Stimulated activated CD4-positive, alpha-beta T cell treated with anti-CD3 and anti-CD28 coated beads, Interleukin-1b, Interleukin-23, amount 100 ng/mL, for 48 hours (primary cell): ENCODE measurements around the gene ZNF581.
A peak's percentile ranks its signal among the peaks of the same experiment; 100 is the strongest.

Experiments used
- DNase-seq: peaks from one replicate; pipeline ENCODE4 v3.0.0-alpha.2; 2020

ZNF581 gene

DNA sequence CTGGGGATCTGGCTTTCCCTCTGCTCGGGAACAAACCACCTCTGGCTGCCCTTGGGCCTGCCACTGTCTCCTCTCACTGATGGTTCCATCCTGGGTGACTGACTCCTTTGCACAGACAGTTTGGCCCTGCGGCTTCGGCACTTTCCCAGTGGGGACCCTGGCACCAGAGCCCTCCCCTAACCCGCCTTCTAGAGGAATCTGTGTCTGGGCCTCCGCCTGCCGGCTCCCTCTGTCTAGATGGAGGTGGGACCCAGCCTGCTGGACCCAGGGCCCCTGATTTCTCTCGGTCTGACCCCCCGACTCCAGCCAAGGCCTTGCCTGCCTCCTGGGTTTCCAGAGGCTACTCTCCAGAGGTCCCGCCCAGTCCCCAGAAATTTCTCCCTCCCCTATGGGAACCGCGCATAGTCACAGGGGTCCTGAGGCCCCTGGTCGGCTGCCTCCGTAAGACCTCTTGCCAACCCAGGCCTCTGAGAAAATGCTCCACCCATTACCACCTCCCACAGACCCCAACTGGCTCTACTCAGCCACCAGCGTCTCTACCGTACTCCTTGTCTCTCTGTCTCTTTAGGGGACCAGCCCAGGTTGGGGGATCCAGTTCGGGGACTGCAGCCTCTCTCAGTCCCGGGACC, 7.3 kb downstream of the ZNF581 start:
- no peak for DNase-seq

DNA sequence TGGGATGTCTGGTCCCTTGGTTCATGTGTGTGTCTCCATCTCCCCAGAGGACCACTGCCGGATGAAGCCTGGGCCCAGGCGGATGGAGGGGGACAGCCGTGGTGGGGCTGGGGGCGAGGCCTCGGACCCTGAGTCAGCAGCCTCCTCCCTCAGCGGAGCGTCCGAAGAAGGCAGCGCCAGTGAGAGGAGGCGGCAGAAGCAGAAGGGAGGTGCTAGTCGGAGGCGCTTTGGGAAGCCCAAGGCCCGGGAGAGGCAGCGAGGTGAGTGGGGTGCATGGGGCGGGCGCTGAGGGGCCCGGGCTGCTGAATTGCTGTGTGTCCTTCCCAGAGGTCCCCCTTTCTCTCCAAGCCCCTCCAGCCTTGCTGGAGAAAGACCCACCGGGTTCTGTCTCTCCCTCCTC, 7.8 kb downstream of the ZNF581 start:
- DNase-seq = no peak

DNA sequence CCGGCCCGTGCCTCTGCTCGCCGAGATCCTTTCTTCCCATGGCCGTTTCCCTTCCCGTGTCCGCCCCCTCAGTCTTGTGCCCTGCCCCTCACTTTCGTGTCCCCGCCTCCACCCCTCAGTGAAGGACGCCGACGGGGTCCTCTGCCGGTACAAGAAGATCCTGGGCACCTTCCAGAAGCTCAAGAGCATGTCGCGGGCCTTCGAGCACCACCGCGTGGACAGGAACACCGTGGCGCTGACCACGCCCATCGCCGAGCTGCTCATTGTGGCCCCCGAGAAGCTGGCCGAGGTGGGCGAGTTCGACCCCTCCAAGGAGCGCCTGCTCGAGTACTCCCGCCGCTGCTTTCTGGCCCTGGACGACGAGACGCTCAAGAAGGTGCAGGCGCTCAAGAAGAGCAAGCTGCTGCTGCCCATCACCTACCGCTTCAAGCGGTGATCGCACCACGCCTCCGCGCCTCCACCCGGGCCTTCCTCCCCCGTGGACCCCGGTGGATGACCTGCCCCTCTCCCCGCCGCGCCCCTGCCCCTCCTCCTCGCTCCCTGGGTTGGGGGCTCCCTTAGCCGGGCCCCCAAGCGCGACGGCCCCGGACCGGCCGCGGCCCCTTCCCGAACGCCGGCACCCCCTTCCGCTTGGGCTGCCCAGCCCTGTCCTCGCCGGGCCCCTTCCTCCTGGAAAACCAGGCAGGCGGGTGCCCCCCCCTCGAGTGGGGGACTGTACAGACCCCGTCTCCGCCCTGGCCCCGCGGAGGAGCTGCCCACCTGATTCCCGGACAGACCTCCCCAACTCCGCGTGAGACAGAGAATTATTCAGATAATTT, 9.1 kb downstream of the ZNF581 start:
- no peak for DNase-seq

DNA sequence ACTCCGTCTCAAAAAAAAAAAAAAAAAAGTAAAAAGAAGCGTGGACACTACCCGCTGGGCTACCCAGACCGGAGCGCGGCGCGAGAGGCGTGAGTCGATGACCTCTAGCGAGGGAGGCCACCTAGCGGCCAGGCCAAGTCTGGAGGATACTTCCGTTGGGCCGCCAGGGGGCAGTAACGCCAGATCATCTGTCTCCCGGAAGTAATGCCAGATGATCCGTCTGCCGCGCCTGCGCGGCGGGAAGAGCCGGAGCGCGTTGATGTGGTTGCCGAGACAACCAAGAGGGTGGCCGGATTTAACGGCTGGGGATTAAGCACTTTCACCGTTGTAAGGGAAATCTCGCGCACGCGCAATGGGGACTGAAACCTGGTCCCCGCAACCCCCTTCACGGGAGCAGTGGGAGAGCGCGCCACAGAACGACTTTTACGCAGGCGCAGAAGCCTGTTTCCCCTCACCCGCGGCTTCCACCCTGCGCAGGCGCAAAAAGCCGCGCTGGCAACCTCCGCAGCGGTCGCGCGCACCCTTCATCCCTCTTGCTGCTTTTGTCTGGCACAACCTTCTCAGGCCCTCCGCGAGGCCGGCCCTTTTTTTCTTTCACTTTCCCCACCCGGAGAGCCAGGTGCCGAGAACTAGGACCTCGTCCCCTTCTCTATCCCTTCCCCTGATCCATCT, 10.3 kb downstream of the ZNF581 start:
- peak; percentile 96 for DNase-seq

DNA sequence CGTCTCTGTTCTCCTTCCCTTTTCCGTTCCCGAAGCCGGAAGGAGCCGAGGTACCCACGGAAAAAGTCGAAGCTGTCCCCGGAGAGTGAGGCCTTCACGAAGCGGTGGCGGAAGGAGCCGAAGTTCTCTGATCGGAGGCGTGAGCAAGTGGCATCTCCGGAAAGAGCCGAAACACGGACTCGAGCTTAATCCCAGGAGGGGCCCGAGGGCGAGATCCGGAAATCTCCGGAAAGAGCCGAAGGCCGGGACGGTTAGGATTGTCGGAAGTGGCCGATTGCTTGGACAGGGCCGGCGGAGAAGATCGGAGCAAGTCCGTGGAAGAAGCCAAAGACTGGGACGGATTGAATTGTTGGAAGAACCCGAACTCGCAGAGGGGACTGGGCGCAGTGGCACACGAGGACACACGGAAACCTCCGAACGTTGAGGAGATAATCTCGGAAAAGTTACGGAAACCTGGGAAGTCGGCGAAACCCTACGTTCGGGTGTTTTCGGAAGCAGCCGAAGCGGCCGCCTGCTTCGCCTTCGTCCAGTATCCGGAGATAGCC, 10.9 kb downstream of the ZNF581 start:
- DNase-seq = peak; percentile 99

DNA sequence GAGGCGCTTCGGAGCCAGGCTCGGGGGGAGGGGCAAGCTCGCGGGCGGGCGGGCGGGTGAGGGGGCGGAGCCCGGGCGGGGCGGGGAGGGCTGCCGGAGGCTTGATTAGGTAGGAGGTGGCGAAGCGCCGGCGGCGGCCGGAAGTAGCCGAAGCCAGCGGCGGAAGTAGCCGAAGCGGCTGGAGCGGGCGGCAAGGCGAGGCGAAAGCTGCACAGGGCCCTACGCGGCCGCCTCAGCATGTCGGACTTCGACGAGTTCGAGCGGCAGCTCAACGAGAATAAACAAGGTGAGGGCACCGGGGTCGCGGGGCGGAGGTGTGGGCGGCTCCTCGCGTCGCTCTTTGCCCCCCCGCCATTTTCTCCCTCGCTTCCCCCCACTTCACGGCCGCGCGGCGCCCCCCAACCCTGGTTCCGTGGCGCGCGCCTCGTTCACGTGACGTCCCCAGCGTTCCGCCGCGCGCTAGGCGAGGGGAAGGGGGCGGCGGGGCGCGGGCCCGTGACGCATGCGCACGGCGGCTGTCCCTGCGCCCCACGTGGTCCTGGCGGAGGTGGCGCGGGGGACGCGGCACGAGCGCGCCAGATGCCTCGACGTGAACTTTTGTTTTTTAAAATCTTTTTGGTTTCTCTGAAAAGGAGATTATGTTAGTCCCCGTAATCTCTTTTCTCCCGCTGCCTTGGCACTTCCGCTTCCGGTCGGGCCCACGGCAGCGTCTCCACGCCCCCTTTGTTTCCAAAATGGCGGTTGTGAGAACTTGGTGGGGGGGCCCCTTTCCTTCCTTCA, 11.6 kb downstream of the ZNF581 start, which contains the start of gene U2AF2:
TSS of gene U2AF2 (plus strand) at position 168 of the 780 bp plus-strand sequence. CDS start at position 238, 70 bp downstream.
- DNase-seq = peak; percentile 96

DNA sequence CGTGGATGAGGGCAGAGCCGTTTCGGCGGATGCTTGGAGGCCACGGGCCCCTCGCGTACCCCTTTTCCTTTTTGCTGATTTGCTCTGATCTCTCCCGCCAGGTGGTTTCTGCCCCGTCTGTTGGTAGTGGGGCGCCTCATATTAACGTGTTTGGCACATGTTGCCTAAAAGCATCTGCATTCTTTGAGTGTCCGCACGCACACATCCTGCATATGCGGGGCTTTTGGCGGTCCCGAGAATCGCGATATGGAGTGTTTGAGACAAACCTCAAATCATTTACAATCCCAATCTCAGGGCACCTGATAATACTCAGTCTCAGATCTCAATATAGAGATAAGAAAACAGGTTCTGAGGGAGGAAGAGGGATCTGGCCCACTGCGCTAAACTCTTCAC, 12.2 kb downstream of the ZNF581 start:
- DNase-seq = no peak

DNA sequence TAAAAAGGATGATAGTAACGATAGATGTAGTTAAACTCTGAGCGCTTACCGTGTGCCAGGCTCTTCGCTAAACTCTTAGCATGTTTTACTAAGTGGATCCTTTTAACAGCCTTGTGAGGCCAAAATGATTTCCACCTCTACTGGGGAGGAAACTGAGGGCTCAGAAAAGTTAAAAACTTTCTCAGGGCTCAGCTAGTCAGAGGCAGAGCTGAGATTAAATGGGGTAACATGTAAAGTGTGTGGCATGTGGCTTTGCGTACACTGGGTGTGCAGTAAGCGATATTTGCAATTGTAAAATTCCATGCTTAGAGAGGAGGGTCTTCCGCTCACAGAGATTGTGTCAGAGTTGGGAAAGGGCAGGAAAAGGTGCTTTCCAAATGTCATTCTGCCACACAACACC, 13.1 kb downstream of the ZNF581 start:
- no peak for DNase-seq

DNA sequence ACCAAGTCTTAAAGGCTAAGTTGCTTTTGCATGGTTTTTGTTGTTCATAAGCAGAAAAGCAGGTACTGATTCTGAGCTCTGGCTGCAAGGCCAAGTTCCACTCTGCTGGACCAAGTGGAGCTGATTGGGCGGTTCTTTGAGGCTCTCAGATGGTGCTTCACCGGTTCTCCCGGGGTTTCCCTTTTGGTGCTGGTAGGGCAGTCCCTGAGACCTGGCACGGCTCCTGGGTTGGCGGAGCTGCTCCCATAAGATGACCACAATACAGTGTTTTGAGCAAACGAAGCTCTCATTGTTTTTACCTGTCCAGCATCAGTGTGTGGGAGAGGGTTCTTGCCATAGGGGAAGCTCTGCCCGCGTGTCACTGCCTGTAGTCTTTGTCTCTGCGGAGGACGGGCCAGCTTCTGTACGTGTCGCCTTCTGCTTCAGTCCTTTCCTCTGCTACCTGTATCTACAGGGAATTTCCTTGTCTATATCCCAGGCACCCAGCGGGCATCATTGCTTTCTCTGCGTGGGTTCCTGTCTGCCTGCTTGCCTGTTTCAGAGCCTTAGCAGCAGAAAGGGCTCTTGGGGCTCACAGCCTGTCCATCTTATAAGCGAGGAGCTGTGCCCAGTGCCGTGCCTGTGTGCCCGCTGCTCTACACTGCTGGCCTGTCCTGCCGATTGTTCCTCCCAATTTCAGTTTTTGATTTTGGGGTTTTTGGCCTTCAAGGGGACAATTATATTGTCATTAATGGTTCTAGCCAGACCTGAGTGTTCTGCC, 13.7 kb downstream of the ZNF581 start:
- no peak for DNase-seq

DNA sequence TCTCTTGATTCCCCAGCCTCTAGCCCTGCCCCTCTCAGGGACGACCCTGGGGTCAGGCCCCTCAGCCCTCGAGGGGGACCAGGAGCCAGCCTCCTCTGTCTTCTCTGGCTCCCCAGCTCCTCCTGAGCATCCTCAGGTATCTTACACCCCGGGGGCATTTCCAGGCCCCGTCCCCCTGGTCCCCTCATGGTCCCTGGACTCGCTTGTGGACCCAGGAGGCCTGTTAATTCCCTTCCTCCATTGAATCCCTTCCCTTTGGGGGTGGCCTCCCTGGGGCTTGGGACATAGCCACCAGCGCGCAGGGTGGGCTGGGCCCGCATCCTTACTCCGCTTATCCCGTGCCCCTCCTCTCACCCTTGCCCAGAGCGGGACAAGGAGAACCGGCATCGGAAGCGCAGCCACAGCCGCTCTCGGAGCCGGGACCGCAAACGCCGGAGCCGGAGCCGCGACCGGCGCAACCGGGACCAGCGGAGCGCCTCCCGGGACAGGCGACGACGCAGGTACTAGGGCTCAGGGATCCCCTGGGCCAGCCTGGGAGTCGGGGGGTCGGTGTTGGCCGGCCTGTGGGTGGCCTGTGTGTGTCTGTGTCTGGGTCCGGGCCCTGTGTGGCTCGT, 15.5 kb downstream of the ZNF581 start:
- DNase-seq = no peak

DNA sequence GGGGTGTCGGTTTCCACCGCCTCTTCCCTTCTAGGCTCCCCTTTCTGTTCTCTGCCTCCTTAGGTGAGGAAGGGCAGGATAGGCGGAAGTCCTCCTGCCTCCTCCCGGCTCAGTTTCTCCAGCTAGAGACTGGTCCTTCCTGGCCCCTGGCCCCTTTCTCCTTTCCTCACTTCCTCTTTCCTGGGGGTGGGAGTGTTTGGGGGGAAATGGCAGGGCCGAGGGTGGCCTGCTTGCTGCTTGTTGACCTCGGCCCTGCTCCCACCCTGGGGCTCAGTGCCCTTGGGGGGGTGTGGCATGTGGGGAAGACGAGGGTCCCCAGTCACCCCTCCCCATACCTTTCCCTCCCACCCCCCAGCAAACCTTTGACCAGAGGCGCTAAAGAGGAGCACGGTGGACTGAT, 16.4 kb downstream of the ZNF581 start:
- no peak for DNase-seq

DNA sequence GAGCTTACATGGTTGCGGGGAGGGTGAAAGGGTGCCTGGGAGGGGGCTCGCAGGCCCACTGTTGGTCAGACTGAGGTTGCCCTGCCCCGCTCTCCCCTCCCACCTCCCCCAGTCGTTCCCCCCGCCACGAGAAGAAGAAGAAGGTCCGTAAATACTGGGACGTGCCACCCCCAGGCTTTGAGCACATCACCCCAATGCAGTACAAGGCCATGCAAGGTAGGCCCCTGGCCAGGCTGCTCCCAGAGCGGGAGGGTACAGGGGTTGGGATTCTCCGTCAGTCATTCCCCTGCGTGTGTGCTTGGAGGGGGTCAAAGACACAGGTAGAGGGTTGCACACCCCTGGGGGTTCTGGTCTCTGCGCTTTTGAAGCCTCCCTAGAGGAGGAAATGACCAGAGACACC, 17.0 kb downstream of the ZNF581 start:
- no peak for DNase-seq

DNA sequence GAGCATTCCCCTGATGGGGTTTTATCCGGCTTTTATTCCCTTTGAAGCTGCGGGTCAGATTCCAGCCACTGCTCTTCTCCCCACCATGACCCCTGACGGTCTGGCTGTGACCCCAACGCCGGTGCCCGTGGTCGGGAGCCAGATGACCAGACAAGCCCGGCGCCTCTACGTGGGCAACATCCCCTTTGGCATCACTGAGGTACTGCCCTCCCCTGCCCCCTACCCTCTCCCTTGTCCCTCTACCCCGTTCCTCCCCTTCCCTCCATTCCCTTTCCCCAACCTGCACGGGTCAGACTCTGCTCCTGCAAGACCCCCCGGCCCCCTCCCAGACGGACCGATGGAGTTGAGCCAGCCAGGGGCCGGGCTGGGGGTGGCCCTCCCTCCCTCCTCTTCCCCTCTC, 17.5 kb downstream of the ZNF581 start:
- DNase-seq = no peak

DNA sequence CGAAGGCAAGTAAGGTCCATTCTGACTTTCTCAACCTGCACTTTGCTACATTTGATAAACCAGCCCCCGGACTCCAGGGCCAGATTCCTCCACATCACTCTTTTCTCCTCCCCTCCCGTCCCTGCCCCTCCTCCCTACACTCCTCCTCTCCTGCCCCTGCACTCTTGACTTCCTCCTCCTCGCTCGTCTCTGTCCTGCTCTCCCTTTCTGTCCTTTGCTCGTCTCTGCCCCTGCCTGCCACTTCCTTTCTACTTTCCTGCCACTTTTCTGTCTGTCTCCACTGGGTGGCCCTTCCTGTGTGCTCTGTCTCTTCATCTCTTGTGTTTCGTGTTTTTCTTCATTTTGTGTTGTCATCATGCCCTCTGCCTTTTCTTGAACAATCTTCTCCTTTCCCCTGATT, 18.4 kb downstream of the ZNF581 start:
- DNase-seq = no peak

DNA sequence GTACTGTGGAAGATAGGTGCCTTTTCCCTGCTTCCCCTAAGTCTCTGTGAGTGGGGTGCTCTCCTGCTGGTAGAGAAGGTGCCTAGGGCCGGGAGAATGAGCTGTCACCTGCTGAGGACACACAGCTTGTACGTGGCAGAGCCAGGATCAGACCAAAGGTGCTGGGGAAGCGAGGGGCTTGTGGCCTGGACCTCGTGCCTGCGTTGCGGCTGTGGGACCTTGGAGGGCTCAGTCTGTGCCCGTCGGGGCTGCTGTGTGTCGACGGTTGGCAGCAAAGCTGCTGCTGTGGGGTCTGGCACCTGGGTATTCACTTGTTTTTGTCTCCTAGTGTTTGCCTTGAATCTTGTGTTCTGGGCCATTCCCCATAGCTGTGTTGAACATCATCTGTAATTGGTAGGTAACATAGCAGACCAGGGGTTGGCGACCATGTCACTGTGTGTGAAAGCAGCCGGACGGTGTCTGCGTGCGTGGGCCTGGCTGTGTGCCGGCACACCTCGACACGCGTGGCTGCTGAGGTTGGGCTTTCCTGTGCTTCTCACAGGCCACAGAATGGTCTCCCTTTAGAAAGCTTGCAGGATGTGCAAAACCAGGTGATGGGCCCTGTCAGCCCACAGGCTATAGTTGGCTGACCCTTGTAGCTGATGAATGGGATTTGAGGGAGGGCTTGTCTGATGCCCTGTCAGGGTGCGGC, 20.5 kb downstream of the ZNF581 start:
- no peak for DNase-seq

DNA sequence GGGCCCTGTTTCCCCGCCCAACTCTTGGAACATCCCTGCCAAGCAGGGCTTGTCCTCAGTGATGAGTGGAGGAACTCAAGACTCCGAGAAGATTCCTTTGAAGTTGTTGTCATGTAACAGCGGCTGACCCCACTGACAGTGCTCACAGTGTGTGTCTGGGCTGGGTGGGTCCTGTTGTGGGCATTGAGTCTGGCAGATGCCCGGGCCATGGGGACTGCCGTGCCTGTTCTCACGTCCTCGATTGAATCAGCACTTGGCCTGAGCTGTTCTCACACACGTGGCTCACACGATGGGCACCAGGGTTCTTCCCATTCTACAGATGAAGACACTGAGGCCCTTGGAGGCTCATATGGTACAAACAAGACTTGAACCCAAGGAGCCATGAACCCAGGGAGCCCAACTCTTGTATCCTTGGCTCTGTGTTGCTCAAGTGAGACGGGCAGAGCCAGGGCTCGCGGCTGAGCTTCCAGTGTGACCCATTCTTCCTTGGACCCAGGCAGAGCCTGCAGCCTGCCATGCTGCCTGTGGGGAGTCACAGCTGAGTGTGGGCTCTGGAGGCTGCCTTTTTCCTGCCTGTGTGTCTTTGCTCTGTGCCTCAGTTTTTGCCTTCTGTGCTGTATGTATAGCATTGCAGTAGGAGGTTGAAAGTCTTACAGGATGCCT, 23.0 kb downstream of the ZNF581 start:
- DNase-seq = no peak

DNA sequence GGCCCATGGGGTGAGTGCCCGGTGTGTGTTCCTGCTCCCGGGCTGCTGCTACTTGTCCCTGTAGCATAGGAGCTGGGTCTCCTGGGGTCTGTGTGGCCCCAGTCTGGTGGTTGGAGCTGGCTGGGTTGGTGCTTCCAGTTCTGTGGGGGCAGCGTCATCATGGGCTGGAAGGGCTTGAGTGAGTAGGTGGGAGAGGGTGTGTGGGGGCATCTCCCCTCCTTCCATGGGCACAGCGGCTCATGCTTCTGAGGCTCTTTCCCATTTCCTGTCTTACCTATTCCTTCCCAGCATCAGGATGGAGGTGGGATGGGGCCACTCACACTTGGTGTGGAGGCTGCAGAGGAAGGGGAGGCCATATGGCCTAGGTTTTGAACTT, 23.5 kb downstream of the ZNF581 start:
- no peak for DNase-seq

DNA sequence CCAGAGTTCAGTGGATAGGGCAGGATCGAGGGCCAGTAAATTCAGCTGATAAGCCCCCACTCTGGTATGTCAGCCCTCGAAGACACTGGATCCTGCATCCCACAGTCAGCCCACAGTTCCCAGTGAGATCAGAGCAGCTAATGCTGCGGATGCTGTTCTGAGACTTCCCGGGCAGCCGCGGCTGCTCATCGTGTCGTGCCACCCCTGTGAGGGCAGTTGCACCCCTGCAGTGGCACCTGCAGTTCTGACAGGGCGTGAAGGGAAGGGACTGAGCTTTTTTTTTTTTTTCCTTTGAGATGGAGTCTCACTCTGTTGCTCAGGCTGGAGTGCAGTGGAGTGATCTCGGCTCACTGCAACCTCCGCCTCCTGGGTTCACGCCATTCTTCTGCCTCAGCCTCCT, 24.1 kb downstream of the ZNF581 start:
- no peak for DNase-seq

DNA sequence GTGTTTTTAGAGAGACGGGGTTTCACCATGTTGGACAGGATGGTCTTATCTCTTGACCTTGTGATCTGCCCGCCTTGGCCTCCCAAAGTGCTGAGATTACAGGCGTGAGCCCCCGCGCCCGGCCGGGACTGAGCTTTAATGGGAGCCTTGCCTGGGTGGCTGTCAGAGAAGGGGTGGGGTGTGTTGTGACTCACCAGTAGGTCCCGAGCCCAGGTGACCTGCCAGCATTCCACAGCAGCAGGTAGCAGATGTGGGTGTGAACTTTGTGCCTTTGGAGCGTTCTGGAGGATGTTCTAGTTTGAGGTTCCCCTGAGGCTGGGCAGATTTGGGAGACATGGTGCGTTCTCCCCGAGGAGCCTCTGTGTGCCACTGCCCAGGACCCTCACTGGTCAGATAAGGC, 24.5 kb downstream of the ZNF581 start:
- DNase-seq = no peak

DNA sequence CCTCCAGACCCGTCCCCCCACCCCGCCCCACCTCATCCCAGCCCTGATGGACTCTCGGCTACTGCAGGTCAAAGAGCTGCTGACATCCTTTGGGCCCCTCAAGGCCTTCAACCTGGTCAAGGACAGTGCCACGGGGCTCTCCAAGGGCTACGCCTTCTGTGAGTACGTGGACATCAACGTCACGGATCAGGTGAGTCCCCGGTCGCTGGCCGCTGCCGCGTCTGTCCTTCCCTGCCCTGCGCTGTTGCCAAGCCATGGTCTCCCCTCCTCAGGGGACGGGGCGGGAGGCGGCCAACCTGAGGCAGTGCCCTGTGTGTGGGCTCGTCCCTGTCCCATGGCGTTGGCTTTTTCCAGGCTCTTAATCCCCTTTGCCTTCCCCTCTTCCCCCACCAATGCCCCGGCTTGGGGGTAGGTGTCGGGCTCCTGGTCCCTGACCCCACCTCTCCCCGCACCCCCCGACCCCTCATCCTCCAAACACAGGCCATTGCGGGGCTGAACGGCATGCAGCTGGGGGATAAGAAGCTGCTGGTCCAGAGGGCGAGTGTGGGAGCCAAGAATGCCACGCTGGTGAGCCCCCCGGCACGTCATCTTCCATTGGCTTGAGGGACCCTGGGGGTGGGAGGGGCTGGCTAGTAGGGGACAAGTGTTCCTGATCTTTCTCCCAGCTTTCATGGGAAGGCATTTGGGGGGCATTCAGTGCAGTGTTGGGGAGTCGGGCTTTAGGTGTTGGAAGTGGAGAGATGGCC, 25.3 kb downstream of the ZNF581 start:
- no peak for DNase-seq
